Activated T-cell treated with anti-CD3 and anti-CD28 coated beads for 1 hour (primary cell): ENCODE measurements around the gene SND1.

Source experiments
- DNase-seq: peaks from one replicate; pipeline ENCODE4 v3.0.0-alpha.2; 2020; ENCODE audit warnings: low read depth

The SND1 gene

DNA sequence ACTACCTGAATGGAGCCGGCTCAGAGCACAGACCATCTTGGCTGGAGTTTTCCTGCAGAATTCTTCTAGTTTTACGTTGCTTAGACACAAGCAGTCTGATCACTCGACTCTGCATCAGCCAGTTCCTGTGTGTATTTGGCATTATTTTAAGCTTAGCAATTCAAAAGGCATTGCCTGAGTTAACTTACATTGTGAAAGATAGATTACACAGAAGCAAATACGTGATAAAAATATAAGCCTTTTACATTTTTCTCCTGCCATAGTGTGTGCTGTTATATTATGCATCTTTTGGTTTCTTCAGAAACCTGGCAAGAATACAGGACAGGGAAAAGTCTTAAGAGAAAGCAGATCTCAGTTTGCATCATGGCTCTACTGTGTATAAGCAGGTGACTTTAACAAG lies 281.2 kb downstream of the SND1 start:
- DNase-seq: no peak

DNA sequence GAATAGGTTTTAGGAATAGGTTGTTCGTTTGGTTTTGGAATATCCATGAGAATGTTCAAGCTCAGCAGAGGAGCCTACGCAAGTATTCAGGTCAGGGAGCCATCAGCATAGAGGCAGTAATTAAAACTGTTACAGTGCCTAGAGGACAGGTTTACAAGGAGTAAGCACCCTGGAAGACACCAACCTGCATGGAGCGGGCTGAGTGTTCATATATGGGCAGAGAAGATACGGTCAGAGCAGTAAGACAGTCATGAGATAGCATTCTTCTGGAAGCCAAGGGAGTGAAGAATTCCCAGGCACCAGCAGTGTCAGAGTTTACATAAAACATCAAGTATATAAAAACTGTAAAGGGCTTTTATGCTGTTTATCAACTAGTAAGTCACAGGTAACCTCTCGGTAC lies 282.7 kb downstream of the SND1 start:
- no peak for DNase-seq

DNA sequence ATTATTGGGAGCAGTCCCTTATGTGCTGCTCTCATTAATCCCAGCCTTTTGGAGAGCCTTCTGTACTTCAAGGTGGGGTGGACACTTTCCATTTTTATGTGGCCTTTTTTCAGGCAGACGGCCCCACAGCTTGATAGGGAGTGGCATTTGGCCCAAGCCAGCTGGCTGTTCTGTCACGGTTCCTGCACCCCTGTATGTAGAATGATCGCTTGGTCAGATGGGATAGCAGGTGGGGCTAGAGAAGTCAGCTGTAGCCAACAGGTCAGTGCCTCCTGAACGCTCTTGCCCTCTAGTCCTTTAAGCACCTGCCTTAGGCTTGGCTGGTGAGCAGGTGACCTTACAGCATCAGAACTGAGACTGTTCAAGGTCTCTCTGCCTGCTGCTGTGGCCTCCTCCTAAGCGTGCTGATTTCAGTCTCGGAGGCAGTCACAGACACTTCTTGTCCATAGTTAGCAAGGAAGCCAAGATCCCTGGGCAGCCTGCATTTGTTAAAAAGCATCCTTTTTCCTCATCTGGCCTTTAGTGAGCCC lies 283.9 kb downstream of the SND1 start:
- DNase-seq: no peak

DNA sequence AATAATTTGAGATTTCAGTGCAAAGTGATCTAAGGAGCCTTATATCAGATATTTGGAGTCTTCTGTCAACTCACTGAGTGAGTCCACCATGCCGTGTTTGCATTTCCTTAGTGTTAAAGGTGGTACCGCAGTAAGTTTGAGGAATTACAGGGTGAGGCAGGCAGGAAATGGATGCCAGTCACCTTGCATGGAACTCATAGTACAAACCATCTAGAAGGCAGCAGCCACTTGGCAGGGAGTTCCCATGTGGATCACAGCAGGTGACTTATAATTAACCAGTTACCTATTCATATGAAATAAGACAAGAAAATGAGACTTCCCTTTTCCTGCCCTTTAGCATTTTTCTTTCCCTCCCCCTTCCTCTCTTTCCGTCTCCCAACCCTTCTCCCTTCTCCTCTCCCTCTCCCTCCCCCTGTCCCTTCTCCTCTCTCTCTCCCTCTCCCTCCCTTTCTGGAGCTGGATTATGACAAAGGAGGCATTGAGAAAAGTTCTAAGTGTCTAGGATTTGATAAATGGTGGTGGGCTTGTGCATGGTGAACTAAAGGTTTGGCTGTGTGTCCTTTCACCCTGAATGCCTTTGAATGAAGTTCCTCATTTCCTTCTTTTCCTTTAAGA lies 285.2 kb downstream of the SND1 start:
- DNase-seq: no peak

DNA sequence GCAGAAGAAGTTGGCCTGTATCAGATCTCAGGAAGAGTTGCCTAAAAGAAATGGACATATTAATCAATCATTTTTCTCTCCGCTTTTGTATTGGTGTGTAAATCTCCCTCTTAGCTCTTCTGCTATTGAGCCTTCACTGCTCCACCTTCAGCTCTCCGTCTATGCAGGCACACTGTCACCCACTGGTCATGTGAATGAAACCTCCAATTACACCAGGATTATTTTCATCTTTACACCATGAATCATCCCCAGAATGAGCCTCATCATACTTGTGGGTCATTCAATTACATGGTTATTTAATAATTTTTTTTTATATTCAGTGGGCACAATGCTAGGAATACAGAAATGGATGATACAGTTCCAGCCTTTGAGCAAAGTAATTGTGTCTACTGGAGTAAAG lies 286.6 kb downstream of the SND1 start:
- no peak for DNase-seq

DNA sequence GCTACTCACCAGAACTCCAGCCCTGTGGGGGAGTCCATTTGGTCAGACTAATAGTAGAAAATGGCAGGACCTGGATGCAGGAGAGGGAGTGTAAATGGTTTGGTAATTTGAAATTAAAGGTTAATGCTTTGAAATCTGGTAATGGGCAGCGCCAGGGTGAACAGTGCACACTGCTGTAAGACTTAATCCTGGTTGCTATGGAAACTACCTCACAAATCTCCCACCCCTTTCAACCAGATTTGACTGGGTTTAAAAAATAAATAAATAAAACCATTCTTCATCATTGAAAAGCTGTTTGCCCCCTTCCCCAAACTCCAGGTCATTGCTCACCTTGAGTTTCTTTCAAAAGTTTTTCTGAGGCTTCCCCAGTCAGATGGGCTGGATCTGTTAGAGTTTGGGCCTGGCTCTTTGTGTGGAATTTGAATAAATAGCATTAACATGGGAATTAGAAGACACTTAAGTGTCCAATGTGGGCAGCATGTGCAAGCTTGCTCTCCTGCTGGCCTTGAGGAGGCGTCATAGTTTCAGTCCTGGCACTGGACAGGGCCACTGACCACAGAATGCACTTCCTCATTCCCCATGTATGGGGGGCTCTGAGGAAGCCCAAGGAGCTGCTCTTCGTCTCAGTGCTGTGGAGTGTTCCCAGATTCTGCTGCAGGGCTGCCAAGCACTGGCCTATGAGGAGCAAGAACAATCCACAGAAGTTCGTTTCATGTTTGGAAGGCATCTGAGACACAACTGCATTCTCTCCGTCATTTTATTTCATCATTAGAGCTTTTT lies 288.6 kb downstream of the SND1 start:
- DNase-seq: no peak

DNA sequence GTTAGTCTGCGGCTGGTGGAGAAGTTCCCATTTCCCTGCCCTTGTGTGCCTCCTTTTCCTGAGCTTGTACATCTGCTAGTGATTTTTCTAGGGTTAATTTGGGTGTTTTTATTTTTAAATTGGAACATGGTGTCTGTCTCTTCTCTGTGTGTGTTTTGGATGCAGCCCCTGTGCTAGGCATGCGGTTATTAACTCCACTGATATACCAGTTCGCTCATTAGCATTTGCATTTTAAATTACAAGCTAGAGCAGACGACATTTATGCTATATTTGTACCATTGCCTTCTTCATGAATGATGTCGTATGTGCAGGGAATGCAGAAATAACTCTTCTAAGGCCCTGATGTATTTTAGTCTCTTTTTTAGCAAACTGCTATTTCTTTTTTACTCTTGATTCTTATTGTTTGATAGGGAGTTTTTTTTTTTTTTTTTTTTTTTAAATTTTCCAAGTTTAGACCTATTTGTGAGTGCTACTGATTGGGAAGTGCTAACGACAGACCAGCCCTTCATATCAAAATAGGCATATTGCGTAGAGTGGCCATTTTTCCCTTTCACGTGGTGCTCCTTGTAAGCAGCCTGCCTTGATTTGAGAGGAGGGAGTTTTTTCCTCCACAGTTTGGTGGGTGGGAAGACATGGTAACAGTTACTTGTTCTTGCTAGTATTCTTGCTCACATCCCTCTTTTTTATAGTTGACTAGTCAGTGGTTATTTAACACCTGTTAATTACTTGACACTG lies 289.6 kb downstream of the SND1 start:
- DNase-seq: no peak

DNA sequence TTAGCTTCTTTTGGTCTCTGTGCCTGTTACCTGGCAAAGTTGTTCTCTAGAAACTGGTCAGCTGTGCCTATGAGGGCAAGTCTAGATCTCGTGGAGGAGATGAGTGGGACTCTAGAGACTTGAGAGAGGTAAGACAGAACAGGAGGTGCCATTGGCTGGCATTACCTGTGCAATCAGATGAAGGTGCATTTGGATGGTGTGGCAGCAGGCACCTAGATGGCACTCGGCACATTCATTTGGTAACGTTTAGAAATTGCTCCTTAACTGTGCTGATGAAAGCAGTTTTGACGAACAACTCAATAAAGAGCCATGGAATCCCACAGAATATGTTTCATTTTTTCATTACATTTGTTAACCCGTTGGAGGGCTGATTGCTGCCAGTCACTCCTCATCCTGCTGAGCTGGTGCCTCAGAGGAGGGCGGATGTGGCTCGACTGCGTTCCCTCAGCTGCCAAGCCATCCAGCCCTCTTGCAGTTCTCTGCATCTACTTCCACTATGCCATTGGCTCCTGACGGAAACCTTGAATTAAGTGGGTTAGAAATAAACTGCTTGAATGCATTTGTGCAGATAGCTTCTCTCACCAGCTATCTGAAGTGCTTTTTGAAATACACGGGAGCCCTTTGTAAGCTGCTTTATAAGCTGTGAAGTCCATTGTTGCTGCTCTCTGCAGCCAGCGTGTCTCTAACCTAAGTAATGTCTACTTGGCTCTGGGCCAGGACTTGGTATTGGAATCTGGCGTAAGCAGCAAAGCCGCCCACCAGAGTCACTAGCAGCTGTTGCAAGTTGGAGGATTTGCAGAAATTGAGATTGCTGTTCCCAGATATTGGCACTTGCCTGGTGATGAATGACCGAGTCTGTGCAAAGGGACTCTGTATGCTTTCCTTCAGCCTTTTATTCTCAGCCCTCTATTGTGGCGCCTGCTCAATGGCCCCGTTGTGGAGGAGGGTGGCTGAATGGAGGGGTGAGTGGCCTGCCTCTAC lies 291.8 kb downstream of the SND1 start:
- no peak for DNase-seq

DNA sequence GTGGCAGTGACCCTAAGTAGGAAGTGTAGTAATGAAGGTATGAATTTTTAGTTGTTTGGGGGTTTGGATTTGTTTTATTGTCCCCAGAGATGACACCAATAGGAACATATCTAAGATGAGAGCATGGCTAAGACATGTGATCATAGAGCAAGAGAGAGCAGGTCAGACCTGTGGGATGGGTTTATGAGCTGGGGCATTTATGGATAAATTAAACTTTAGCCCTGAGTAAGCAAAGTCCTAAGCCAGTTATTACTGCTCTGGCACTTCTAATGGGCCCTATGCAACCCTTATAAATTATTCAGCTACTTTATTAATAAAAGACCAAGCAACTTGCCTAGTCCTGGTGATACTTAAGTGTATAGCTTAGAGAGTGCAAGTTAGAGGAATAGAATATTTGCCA lies 294.1 kb downstream of the SND1 start:
- DNase-seq: no peak

DNA sequence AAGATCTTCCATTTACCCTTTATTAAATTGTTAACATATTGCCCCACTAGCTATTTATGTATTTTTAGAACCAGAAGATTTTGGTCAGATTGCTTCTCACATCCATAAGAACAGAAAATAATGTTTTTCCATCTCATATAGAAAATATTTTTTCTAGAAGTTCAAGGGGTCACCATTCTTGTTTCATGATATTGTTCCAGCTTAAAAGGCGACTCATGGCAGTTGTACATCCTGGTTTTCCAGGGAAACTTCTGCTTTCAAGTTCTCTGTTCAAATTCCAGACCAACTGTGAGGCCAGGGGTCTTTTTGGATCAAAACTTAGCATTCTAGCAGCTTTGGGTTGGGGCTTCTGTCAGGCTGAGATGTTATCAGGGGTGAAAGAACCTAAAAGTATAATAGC lies 294.9 kb downstream of the SND1 start:
- no peak for DNase-seq

DNA sequence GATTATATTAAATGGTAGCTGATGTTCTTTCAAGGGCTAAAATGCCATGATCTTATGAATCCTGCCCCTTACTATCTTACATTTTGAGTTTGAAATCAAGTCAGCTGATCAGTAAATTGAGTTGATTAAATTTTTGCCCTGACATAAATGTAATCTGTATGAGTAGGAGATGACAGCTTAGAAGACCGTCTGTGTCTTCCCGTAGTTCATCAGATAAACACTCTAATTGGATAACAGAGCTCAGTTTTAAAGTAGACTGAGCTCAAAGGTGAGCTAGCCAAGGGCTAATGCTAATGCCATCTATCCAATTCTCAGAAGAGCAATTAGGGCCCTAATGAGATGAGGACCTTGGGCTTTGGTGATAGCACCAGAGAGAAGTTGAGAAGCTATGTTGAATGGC lies 296.3 kb downstream of the SND1 start:
- no peak for DNase-seq

DNA sequence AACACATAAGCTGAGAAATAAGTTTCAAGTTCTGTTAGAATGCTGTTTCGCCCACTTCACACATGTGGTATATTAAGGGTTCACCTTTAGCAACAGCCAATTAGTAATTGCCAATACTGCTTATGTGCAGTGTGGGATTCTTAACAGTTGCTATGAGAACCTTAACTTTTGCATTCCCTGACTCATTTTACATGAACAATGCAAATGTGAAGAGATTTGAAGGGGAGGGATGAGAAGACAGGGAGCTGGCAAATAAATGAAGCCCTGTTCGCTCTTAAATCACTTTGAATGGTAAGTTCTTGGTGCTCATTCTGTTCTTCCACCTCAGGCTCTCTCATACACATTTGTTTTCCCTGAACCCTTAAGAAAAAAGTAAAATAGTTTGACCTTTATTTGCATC lies 296.9 kb downstream of the SND1 start:
- DNase-seq: no peak

DNA sequence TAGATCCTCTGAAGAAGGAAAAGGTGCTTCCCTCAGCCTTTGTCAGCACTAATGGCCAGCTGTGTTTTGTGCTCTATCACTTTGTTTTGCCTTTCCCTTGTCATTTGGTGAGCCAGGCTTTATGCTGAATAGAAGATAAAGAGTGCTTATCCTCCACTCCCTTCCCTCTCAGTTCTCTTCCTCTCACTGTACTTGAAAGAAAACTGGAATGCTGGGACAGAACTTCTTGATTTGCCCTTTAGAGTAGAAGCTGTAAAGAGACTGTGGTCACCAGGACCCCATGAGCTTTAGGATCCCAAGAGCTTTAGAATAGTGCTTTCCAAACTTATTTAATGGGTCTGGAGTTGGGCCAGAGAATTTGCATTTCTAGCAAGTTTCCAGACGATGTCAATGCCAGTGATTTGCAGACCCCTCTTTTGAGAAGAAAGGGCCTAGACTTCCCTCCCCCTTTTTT lies 297.8 kb downstream of the SND1 start:
- DNase-seq: no peak

DNA sequence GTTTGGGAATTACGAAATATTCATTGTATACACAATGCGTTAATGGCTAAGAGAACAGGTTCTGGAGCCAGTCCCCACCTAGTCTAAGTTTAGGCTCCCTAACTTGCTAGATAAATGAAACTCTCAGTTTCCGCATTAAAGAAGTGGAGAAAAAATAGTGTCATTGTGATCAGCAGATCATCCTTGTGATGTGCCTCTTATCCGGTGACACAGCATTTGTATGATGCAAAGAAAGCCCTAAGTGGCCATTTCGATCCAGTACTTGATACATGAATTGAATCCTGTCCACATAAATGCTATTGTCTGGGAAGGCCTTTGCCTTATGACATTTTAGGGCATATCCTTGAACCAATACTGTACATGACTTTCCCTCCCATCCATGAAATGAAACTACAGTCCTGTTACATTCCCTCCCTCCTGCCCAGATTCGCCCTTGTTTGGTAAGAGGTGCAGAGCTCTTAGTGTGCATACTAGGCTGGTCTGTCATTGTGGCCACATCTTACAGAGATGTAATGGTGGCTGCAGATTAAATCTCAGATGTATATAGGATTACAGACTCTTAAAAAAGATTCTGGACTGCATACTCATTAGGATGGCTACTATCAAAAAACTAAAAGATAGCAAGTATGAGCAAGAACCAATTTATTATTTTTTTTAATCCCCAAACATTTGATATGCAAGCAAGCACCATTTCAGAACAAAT lies 298.4 kb downstream of the SND1 start:
- no peak for DNase-seq

DNA sequence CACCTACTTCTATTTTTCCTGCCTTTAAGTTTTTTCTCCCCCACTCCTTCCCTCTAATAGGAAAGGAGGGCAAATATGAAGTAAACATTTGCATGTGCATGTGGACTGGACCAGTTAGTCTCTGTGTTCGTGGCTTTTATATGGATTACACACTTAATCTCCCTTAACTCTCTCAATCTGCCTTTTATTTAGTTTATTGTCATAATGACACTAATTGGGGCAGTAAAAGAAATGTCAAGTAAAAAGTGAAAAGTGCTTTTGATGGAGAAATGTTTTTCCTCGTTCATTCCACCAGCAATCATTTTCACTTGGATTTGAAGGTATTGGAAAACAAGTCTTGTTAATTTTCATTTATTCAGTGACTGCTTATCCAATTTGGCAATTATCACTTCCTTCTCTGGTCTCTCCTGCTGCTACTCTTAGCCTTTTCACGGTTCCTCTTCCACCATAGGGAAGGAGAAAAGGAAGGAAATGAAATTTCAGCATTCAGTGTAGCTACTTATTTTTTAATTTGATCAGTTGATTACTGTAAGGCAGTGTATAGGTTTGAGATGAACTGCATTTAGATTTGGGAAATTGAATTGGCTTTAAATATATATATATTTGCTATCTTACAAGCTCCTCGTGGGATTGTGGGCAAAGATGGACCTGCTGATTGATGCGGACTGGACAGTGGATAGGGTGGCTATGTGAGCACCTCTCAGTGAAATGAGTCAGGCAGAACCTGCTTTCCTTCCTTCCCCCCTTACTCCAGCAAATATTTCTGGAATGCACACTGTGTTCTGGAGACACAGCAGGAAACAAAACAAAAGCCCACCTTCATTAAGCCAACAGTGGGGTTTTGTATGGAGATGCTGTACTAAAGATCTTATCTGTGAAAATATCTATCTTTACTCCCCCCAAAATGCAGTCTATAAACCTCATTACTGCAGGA lies 301.7 kb downstream of the SND1 start:
- no peak for DNase-seq

DNA sequence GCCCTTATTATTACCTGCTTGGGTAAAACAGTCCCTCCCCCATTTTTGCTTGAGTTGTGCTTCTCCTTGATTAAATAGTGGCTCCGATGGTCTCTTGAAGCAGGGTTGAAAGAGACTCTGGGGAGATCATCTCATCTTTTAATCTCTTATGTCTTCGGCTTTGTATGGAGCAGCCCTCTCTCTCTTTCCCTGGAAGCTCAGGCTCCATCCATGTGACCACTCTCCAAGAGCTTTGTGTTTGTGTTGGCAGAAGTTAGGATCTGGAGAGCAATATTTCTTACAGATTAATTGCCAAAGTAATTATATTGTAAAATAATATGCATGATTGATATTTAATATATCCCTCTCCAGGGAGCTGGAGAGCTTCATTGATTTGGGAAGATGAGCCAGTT lies 302.4 kb downstream of the SND1 start:
- no peak for DNase-seq

DNA sequence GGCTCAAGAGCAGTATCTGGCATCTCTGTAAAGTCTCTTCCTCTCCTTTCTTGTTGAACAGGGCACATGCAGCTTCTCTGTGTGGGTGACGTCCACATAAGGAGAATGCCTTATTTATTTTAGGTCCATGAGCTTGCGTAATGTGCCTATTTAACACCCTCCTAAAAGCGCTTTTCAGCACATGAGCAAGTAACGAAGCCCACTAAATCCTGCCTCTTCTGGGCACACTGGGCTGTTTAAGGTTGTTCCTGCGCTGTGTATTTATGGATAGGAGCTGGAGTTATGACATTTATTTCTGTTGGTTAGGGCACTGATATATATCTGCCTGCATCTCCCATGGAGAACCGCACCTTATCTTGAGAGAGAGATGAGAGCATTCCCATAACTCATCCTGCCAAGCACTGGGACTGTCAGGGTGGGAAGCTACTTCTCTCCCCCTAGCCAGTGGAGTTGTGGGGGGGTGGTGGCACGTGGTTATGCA lies 303.1 kb downstream of the SND1 start:
- DNase-seq: no peak

DNA sequence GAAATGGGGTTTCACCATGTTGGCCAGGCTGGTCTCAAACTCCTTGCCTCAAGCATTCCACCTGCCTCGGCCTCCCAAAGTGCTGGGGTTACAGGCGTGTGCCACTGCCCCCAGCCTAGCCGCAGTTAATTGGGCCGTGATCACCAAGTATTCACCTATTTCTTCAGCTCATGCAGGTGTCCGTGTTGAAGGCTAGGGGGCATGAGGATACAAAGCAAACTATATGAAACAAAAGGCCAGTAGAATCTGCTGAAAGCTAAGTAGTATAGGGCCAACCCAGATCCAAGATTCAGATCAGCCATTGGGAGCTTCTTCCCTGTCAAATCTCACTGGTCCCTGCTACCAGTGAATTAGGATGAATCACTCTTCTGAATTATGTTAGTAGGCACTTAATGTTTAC lies 305.9 kb downstream of the SND1 start:
- no peak for DNase-seq

DNA sequence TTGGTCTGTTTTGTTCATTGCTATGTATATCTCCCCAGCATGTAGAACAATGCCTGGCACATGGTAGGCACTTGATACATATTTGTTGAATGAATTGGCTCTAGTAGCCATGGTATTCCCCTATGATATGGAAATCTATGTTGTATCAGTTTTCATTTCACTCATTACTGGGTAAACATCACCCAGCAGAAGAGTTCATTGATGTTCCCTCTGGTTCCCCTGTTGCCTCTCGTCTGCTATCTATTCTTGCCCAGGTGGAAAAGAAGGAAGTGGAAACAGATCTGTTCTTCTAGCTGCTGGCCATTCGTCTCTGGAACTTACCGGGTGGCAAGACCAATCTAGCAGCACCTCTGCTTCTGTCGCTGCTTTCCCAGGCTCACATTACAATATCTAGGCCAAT lies 307.8 kb downstream of the SND1 start:
- DNase-seq: no peak
